OCI-LY7 (cell line): ENCODE measurements around the gene ABCF1. TPM values are rescaled to one million over a fixed set of nuclear protein-coding genes. Genes with fewer than 3 reads are reported as not detected.

Experiments
- BruUV-seq: library from RNA; stranded (reverse); fragments of 400-500 nt; replicated peaks from 2 replicates; lab custom pipeline; 2021; lab: Mats Ljungman, UMichigan
- CTCF ChIA-PET: fragments of 300-600 bp; sonication (Branson Sonifier 250); formaldehyde crosslinking; loops from one replicate; lab custom pipeline; 2022; ENCODE audit warnings: antibody characterized with exemption; ENCODE audit not compliant: unreplicated experiment; lab: Charles Lee
- POLR2A ChIA-PET: fragments of 300-600 bp; sonication (Branson Sonifier 250); formaldehyde crosslinking; loops from one replicate; lab custom pipeline; 2022; ENCODE audit warnings: antibody characterized with exemption; lab: Charles Lee
- DNase-seq: peaks from one replicate; pipeline ENCODE4 v3.0.0-alpha.2; 2015; ENCODE audit warnings: low spot score
- H2AFZ ChIP-seq: fragments of 200-600 bp; sonication (generic), shearing (Covaris generic); 2 replicates; pipeline ENCODE4 v1.6.1; 2014; ENCODE audit warnings: mild to moderate bottlenecking, antibody characterized with exemption, low read length, moderate library complexity
- H3K27ac ChIP-seq: fragments of 200-600 bp; sonication (generic); 2 replicates; pipeline ENCODE4 v1.5.1; 2014; ENCODE audit warnings: mixed run types, low read depth, mild to moderate bottlenecking, moderate library complexity, low read length, inconsistent platforms; ENCODE audit not compliant: poor library complexity, severe bottlenecking
- H3K36me3 ChIP-seq: fragments of 200-600 bp; sonication (generic); 2 replicates; pipeline ENCODE4 v1.6.1; 2014; ENCODE audit warnings: mild to moderate bottlenecking, antibody characterized with exemption, low read length, moderate library complexity, mixed read lengths; ENCODE audit not compliant: insufficient read depth
- H3K4me1 ChIP-seq: fragments of 200-600 bp; sonication (generic); 2 replicates; pipeline ENCODE4 v1.5.1; 2014; ENCODE audit warnings: mild to moderate bottlenecking, low read length; ENCODE audit not compliant: insufficient read depth, poor library complexity, severe bottlenecking
- H3K4me2 ChIP-seq: fragments of 200-600 bp; sonication (generic); 2 replicates; pipeline ENCODE4 v1.6.1; 2014; ENCODE audit warnings: mild to moderate bottlenecking, low read length
- H3K4me3 ChIP-seq: fragments of 200-600 bp; sonication (generic); 2 replicates; pipeline ENCODE4 v1.5.1; 2014; ENCODE audit warnings: mild to moderate bottlenecking, low read depth, low read length; ENCODE audit not compliant: poor library complexity, severe bottlenecking
- H3K79me2 ChIP-seq: fragments of 200-600 bp; sonication (generic); 2 replicates; pipeline ENCODE4 v1.6.1; 2016; ENCODE audit warnings: low read depth, mild to moderate bottlenecking, low read length, moderate library complexity, mixed read lengths; ENCODE audit not compliant: insufficient read depth
- H3K9me2 ChIP-seq: fragments of 200-600 bp; sonication (generic); 2 replicates; pipeline ENCODE4 v1.6.1; 2016; ENCODE audit warnings: mild to moderate bottlenecking, low read length, mixed read lengths; ENCODE audit not compliant: insufficient read depth
- H3K9me3 ChIP-seq: fragments of 200-600 bp; sonication (generic); 2 replicates; pipeline ENCODE4 v1.6.1; 2014; ENCODE audit warnings: mild to moderate bottlenecking, mixed run types, low read length, mixed read lengths
- H4K20me1 ChIP-seq: fragments of 200-600 bp; sonication (generic); 2 replicates; pipeline ENCODE4 v1.6.1; 2014; ENCODE audit warnings: mild to moderate bottlenecking, antibody characterized with exemption, low read length, moderate library complexity, mixed read lengths; ENCODE audit not compliant: insufficient read depth
- CTCF ChIP-seq: fragments of 200-600 bp; sonication (generic); conservative IDR thresholded peaks from 2 replicates; pipeline ENCODE4 v1.5.1; 2014; ENCODE audit warnings: mild to moderate bottlenecking, antibody characterized with exemption, low read length, moderate library complexity, mixed read lengths
- EZH2phosphoT487 ChIP-seq: fragments of 200-600 bp; sonication (generic); IDR thresholded peaks from 2 replicates; pipeline ENCODE4 v1.6.1; 2018; ENCODE audit warnings: low read depth, borderline replicate concordance, mild to moderate bottlenecking, mixed run types, antibody characterized with exemption, low read length, moderate library complexity, mixed read lengths
- intact Hi-C: fragments of 100-400 bp; cut with micrococcal nuclease; formaldehyde crosslinking; loops from one replicate; pipeline ENCODE4 v1.10.0; 2022; ENCODE audit not compliant: unreplicated experiment
- total RNA-seq, 2 experiments: library from RNA; depleted of rRNA in 1 of 2; stranded (reverse); fragments of >200 nt in 1 of 2; shearing (Covaris generic) in 1 of 2; gene quantifications; 2 replicates each; pipeline ENCODE4 v1.2.3, GENCODE V29; 2014 to 2022

The ABCF1 gene
- total RNA-seq, 2 experiments from 2014 or later: 53.0 to 86.7 TPM

- Histone ChIP-seq H3K4me2 (no peak overlapping the region), H3K79me2 (no peaks in the 10 kb centered on the region), H3K4me3 (no peak overlapping the region), H3K36me3 (peaks cover 83% of the 10 kb centered on the region), H4K20me1 (no peaks in the 10 kb centered on the region), H3K9me3 (no peaks in the 10 kb centered on the region), H3K27ac (no peak overlapping the region), H2AFZ (no peak overlapping the region), H3K9me2 (no peaks in the 10 kb centered on the region), H3K4me1 (peaks cover 6% of the 10 kb centered on the region)
- no TSS peak for BruUV-seq
- TF ChIP-seq EZH2phosphoT487: no peak
- intact Hi-C loops: no loop called here
- ChIA-PET POLR2A (no interaction called here), CTCF (no interaction called here)
- no peak for DNase-seq
These were observed 23.8 kb upstream of the ABCF1 start for GRCh38 chr6:30547454-30547853.

GRCh38 chr6:30548375-30548774, 22.9 kb upstream of the ABCF1 start:
- no peak overlapping the region for H3K27ac ChIP-seq
- ChIA-PET CTCF (no interaction called here), POLR2A (interaction anchor here (0.5 kb wide), 1 partner anchor 89 kb away, joined by 3 read pairs; no protein-coding TSS in a partner anchor)
- H3K9me3 ChIP-seq: no peaks in the 10 kb centered on the region
- H3K4me3 ChIP-seq: no peak overlapping the region
- no peaks in the 10 kb centered on the region for H4K20me1 ChIP-seq
- DNase-seq: no peak
- H3K4me2 ChIP-seq: no peak overlapping the region
- no peaks in the 10 kb centered on the region for H3K79me2 ChIP-seq
- H3K9me2 ChIP-seq: no peaks in the 10 kb centered on the region
- no peak for TF ChIP-seq EZH2phosphoT487
- TF ChIP-seq CTCF: no peak
- H3K36me3 ChIP-seq: peaks cover 87% of the 10 kb centered on the region
- intact Hi-C loops: no loop called here
- H3K4me1 ChIP-seq: no peaks in the 10 kb centered on the region
- no peak overlapping the region for H2AFZ ChIP-seq
- BruUV-seq: no TSS peak

- TF ChIP-seq CTCF: no peak
- no peak for TF ChIP-seq EZH2phosphoT487
- no TSS peak for BruUV-seq
- peaks cover 12% of the 10 kb centered on the region for H4K20me1 ChIP-seq
- intact Hi-C loops: no loop called here
- no peaks in the 10 kb centered on the region for H3K9me2 ChIP-seq
- peak overlapping the region; percentile 84 for H3K4me3 ChIP-seq
- CTCF ChIA-PET: no interaction called here
- DNase-seq: no peak
- no peaks in the 10 kb centered on the region for H3K9me3 ChIP-seq
- POLR2A ChIA-PET: interaction anchor here (0.6 to 1.9 kb wide), 2 partner anchors 10 to 17 kb away, joined by 3 to 6 read pairs; partner anchors contain the start of gene ABCF1
- no peak overlapping the region for H2AFZ ChIP-seq
- peaks cover 62% of the 10 kb centered on the region for H3K36me3 ChIP-seq
- peaks cover 30% of the 10 kb centered on the region for H3K79me2 ChIP-seq
- H3K27ac ChIP-seq: no peak overlapping the region
- peak overlapping the region; percentile 81 for H3K4me2 ChIP-seq
- H3K4me1 ChIP-seq: peaks cover 18% of the 10 kb centered on the region
These were observed 16.8 kb upstream of the ABCF1 start for GRCh38 chr6:30554404-30554803.
